GM18511 (cell line): ENCODE results near the gene APH1A.
"Not testable (repeated sequence)": the region's sequence is repeated elsewhere in the genome, so short reads cannot be mapped to it uniquely, and the experiment has no call there.

ENCODE experiments used
- ATAC-seq: cut with Tn5 transposase; IDR thresholded peaks from one replicate; pipeline ENCODE4 v1.9.1; 2021; ENCODE audit warnings: mild to moderate bottlenecking, moderate library complexity; ENCODE audit not compliant: unreplicated experiment

APH1A gene

GRCh38 chr1:150269451-150269850, 635 bp upstream of the APH1A start:
- ATAC-seq = no peak

- peak; percentile 26 for ATAC-seq
These were observed 494 bp downstream of the APH1A start for GRCh38 chr1:150268340-150268704.

GRCh38 chr1:150267896-150268295, 920 bp downstream of the APH1A start:
- no peak for ATAC-seq

DNA sequence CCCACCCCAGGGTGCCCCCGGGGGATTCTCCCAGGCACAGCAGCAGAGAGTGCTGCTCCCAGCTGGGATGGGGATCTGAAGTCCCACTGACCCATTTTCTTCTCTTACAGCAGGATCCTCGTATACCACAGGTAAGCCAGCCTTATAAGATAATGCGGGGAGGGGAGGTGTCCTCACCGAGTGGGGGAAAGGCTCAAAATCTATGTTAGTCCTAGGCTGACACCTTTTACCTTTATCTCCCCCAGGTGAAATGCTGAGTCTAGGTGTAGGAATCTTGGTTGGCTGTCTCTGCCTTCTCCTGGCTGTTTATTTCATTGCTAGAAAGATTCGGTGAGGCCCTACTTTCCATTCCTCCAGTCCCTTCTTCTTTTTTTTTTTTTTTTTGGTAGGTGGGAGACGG, 5.3 kb downstream of the APH1A start:
- no peak for ATAC-seq

GRCh38 chr1:150262388-150263320, 6.2 kb downstream of the APH1A start:
- no peak for ATAC-seq

GRCh38 chr1:150261367-150261766, 7.4 kb downstream of the APH1A start:
- ATAC-seq = no peak

DNA sequence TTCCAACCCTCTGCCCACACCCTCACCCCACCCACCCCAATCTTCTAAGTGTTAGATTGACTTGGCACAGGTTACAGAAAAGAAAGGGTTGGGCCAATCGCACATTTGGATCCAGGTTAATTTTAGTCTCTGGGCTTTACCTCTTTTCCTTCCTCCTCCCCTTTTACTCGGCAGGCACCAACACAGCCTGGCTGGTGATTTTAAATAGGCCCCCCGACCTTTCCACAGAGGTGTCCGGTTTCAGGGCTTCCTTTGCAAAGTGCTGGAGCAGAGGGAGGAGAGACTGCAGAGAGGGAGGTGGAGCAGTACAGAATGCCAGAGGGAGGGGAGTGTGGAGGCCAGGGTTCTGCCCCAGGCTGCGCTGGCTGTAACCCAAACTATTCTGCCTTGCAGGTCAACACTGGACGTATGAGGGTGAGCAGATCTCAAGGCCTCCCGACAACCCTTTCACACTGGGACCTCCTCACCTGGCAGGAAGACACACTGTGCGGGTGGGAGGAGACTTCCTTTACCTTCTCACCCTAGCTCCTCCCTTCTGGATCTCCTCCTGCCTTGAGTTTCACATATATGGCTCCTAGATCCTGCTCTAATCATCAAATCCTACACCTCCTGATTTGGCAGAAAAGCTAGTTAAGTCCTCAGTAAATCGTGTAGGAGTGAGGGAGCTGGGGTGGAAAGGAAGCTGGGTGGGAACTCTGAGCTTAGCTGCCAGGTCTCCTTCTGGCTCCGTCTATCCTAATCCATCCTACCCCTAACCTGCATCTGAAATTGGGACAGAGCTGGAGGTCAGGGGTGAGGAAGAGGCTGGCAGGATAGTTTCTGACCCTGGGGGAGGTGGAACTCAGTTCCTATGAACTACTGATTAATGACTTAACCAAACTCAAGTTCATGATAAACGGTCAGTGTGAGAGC, 8.8 kb downstream of the APH1A start:
- no peak for ATAC-seq

DNA sequence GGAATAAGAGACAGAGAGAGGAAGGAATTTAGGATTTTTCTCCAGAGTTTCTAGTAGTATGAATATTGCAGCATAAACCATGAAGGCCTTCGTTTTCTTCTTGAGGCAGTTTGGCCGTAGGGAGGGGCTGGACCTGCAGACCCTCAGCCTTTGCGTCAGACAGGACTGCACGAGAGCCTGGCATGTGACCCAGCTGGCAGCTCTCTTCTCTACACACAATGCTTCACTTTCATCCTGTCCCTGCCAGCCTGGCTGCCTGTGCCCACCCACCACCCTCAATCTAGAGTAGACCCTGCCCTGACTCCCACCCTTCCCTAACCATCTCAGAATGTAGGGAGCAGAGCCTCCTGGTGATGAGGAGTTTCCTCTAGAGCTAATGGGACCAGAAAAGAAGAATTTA, 9.6 kb downstream of the APH1A start:
- no peak for ATAC-seq

DNA sequence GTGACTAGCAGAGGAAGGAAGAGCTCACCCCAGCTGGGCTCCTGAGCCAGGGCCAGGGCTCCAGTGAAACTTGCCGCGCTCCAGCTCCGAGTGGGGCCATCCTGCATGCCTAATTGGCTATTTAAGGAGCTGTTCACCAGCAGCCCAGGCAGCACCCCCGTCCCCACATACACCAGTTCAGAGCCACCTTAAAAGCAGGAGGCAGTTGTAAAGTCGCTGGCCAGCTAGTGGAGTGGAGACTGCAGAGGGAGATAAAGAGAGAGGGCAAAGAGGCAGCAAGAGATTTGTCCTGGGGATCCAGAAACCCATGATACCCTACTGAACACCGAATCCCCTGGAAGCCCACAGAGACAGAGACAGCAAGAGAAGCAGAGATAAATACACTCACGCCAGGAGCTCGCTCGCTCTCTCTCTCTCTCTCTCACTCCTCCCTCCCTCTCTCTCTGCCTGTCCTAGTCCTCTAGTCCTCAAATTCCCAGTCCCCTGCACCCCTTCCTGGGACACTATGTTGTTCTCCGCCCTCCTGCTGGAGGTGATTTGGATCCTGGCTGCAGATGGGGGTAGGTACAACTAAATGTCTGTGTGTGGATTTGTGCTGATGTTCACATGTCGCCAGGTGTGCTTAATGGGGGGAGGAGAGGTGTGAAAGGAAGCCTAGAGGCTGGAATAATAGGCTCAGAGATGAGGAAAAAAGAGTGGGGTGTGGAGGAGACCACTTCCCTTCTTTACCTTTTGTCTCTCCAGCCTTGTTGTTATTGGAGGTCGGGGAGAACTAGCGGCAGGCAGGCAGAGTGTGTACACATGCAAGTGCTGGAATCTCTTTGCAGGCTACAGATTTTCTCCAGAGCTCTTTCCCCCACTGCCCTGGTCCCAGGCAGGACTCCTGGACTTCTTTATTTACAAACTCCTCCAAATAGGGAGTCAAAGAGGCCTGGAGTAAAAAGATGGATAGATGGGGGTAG, 10.9 kb downstream of the APH1A start, which contains the start of gene CA14:
Gene CA14 (plus strand): TSS at position 151 of the 962 bp plus-strand sequence. CDS start 355 bp downstream, at position 506.
- no peak for ATAC-seq

GRCh38 chr1:150256554-150257341, 12.1 kb downstream of the APH1A start:
- ATAC-seq = no peak

DNA sequence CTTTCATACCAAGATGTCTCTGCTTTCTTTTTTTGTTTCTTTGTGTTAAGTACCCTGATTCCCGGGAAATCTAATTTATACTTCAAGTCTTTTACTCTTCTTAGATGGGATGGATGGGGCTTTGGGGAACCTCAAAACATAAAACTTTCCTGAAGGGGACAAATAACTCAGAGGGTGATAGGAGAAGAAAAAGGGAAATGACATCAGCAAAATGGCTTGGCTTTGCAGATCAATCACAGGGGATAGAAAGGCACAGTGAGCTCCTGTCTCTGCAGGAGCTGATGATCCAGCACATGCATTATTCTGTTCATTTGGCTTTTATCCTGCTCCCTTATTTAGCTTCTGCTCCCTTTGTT, 12.6 kb downstream of the APH1A start:
- no peak for ATAC-seq

DNA sequence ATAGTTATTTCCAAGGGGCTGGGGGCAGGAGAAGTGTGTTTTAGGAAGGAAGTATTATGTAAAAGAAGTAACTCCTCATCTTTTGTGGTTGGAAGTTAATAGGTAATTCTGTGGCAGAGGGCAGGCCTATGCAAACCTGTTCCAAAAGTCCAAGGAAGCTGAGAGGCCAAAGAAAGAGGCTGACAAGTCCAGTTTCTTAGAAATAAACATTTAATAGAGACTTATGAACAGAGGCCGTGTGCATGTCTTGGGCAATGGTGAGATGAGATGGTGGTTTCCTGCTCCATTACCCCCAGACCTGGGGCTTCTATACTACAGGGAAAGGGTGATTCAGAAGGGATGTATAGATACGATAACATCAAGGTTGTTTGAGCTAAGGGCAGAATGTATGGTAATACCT, 18.9 kb downstream of the APH1A start:
- ATAC-seq = no peak

DNA sequence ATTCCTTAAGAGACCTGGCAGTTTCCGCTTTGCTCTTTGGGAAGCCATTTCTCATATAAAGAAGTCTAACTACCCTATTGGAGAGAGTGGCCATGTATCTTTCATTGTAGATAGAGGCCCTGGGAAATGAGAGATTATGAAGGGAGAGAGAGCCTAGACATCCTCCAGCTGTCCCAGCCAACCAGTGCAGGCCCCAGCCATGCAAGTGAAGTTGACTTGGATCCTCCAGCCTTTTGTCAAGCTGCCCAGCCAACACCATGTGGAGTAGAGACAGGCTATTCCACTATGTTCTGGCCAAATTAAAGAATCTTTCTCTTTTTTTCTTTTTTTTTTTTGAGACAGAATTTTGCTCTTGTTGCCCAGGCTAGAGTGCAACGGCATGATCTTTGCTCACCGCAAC, 25.8 kb downstream of the APH1A start:
- no peak for ATAC-seq

DNA sequence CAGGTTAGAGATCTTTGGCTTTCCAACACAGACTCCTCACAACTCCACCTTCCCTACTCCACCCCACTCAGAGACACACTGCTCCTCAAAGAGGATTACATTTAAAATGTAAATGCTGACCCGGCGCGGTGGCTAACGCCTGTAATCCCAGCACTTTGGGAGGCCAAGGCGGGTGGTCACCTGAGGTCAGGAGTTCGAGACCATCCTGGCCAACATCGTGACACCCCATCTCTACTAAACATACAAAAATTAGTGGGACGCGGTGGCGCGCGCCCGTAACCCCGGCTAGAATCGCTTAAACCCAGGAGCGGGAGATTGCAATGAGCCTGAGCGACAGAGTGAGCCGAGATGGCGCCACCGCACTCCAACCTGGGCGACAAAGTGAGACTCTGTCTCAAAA, 31.1 kb downstream of the APH1A start:
- ATAC-seq = no peak

DNA sequence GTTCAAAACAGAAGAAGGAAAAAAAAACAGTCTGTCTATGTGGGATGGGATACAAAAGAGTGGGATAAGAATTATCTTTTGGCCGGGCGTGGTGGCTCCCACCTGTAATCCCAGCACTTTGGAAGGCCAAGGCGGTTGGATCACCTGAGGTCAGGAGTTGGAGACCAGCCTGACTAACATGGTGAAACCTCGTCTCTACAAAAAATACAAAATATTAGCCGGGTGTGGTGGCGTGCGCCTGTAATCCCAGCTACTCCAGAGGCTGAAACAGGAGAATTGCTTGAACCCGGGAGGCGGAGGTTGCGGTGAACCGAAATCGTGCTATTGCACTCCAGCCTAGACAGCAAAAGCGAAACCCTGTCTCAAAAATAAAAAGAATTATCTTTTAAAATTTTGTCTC, 31.6 kb downstream of the APH1A start:
- ATAC-seq = not testable (repeated sequence)

- ATAC-seq = no peak
These were observed 32.2 kb downstream of the APH1A start for GRCh38 chr1:150236614-150237100.

GRCh38 chr1:150235852-150236613, 32.8 kb downstream of the APH1A start, which contains the start of gene ANP32E:
Gene ANP32E (minus strand): TSS chr1:150236112. CDS start chr1:150235786, 326 bp downstream.
- ATAC-seq = peak; percentile 79

DNA sequence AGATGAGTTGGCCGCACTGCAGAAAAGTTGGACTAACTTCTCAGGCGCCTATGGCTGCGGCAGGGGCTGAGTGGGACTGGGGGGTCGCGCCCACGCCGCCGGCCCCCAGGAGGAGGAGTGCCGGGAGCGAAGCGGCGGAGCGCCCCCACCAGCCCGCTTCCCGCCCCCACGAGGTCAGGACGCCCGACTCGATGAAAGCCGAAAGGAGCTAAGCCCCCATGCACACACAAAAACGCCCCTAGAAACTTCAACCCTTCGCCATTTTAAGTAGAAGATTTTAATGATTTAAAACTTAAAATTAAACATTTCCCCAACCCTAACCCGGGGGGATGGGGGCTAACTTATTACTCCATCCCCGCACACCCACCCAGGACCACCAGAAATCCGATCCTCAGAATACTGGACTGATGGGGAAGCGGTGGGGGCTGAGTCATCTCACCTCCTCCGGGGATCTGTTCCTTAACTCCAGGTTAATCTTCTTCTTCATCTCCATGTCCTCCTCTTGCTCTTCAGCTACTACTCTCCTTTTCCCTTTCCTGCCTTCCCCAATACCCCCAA, 33.4 kb downstream of the APH1A start:
- no peak for ATAC-seq
